Measurements from ENCODE around the gene SORBS1.
A peak's percentile ranks its signal among the peaks of the same experiment; 100 is the strongest.

SORBS1 gene

GRCh38 chr10:95430231-95430951 lies 130.8 kb downstream of the SORBS1 start:
- peak; percentile 82 for DNase-seq

DNA sequence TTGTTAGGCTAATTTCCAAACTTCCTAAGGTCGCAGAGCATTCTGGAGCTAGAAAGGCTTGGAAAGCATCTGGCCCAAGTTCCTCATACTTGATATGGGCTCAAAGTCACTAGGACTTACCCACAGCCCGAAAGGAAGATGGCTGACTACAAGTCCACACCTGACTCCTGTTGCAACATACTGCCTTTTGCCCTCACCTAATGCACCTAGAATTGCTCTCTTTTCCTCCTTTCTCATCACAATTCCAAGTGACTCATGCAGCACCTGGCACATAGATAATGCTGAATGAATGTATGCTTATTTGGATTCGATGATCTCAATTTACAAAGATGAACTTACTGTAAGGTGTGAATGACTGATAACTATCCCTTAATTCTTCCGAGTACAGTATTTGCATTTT lies 131.5 kb downstream of the SORBS1 start:
- DNase-seq: peak; percentile 61

- DNase-seq: no peak
Measured at GRCh38 chr10:95428701-95429100, 132.5 kb downstream of the SORBS1 start.

DNA sequence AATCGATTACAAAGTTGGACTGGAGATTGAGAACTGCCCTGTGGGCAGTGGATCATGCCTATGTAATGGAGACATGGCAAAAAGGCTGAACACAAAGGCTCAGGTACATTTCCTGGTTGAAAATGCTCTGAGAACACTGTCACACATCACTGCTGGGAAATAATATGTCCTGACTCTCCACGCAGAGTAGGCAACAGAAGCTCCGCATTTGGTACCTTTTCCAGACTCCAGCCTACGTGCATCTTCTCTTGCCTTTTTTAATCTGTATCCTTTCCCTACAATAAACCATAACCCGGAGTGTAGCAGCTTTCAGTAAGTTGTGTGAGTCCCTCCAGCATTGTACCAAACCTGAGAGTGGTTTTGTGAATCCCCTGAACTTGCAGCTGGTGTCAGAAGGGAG lies 134.7 kb downstream of the SORBS1 start:
- DNase-seq: no peak

DNA sequence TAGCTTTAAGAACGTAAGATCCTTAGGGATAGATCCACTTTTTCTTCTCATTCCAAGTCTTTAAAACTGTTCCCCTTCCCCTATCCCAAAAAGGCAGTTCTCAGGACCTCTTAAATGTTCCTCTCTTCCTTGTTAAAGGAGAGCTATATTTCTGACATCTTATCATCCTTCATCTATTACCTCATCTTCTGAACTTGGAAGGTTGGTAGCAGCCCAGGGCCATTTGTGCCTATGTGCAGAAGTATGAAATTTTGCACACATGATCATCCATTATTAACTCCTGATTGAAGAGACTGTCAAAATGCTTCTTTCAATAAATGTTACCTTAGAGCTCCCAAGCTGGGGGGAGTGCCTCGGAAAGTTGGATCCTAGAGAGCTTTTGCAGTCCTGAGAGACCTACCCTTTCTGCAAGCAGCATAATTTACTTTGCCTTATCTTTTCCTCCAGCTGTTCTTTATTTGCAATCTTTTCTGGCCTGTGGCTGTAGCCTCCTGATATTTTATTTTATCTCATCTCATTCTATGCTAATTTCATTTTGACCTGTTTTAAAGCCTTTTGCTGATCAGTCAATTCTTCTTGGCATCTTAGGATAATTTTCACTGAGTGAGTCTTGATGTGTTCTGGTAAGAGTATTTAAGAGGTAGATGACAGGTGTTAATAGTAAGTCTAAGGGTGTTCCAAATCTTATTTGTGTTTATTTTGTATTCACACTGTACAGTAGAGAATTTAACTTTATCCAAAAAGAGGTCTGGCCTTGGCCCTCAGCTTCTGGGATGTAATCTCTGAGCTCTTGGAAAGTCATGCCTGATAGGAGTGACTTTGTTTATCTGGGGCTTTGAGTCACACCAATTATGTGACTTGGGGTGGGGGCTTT lies 135.3 kb downstream of the SORBS1 start:
- no peak for DNase-seq

DNA sequence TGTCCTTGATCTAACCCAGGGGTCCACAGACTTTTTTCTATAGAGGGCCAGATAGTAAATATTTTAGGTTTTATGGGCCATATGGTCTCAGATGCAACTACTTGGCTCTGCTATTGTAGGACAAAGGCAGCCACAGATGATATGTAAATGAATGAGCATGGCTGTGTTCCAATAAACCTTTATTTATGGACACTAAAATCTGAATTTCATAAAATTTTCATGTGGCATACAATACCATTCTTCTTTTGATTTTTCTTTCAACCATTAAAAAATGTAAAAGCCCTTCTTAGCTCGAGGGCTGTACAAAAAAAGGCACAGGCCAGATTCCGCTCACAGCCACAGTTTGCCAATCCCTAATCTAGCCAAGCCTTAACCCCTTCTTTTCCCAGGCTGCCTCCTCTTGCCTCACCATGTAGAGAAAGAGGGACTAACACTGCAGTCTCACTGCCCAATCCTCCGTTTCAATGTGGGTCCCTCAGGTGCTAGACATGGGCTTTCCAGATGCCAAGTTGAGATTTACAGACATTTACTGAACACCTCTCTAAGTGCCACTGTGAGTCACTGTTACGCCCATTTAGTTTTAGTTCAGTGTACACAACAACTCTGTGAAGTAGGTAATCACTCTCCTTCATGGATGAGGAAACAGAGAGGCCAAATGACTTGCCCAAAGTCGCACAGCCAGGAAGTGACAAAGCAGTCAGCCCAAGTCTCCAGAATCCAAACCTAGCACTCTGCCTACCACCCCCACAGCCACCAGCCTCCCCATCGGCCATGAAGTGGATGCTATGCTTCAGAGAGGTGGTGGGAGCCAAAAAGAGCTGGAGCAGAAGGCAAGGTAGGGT lies 137.8 kb downstream of the SORBS1 start:
- peak; percentile 78 for DNase-seq

GRCh38 chr10:95422233-95422632 lies 138.9 kb downstream of the SORBS1 start:
- DNase-seq: no peak

GRCh38 chr10:95421782-95422181 lies 139.4 kb downstream of the SORBS1 start:
- no peak for DNase-seq

- no peak for DNase-seq
Measured at GRCh38 chr10:95419399-95419798, 141.8 kb downstream of the SORBS1 start.

GRCh38 chr10:95416973-95417372 lies 144.2 kb downstream of the SORBS1 start:
- DNase-seq: no peak

DNA sequence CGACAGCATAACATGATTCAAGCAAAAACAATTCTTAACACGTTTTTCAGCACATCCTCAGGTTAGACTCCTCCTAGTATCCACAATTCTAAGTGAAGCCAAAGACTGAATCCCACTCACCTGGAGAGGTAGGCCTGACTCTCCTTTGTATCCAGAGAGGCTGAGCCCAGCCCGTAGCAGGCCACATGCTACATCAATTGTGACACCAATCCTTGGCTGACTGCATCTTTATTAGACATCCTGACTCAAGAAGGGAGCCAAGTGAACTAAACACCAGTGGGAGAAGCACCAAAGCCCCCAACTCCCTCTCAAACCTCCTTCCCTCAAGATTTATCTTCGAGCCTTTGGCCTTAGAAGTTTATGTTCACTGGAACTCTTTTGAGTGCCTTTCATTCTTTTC lies 144.9 kb downstream of the SORBS1 start:
- DNase-seq: no peak

- DNase-seq: no peak
Measured at GRCh38 chr10:95415621-95416031, 145.5 kb downstream of the SORBS1 start.

DNA sequence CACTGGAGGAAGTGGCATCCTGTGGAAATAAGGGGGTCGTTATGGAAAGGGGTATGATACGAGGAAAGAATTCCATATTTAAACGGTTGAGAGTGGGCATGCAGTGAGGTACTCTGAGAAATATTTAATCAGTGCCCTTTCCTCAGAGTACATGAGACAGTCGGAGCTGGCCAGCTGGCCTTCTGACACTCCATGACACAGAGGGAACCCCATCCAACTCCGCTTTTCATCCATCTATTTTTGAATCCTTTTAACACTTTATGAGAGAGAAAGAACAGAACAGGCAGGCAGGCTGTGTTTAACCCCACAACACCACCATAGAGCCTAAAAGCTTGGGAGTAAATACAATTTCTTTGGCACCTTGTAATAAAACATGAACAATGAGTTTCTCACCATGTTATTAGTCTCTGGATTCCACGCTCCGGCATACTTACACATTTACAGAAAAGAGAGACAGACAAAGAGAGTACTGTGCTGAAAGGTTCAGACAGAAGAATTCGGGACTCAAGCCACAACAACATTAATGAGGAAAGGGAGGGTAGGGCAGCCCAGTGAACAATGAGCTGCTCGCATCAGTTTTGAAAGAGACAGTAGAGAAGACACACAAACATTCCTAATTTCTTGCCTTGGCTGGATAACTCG lies 146.2 kb downstream of the SORBS1 start:
- no peak for DNase-seq

- DNase-seq: no peak
Measured at GRCh38 chr10:95414016-95414830, 146.9 kb downstream of the SORBS1 start.

DNA sequence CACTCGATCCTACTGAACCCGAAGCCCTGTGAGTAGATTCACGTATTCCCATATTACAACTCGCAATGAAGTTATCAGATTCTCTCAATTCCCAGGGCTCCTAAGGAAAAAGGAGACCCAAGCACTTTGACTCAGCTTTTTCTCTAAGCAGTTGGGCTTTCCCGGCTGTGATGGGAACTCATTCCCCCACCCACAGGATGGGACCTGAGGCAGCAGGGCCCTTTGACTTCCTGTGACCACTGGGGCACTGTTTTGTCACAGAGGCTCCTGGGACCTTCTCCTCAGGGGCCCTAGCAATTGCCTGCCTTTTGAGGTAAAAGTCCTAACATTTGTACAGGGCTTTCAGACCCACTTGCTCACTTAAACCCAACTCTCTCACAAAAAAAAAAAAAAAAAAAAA lies 147.6 kb downstream of the SORBS1 start:
- no peak for DNase-seq

GRCh38 chr10:95411635-95412034 lies 149.5 kb downstream of the SORBS1 start:
- DNase-seq: peak; percentile 30

DNA sequence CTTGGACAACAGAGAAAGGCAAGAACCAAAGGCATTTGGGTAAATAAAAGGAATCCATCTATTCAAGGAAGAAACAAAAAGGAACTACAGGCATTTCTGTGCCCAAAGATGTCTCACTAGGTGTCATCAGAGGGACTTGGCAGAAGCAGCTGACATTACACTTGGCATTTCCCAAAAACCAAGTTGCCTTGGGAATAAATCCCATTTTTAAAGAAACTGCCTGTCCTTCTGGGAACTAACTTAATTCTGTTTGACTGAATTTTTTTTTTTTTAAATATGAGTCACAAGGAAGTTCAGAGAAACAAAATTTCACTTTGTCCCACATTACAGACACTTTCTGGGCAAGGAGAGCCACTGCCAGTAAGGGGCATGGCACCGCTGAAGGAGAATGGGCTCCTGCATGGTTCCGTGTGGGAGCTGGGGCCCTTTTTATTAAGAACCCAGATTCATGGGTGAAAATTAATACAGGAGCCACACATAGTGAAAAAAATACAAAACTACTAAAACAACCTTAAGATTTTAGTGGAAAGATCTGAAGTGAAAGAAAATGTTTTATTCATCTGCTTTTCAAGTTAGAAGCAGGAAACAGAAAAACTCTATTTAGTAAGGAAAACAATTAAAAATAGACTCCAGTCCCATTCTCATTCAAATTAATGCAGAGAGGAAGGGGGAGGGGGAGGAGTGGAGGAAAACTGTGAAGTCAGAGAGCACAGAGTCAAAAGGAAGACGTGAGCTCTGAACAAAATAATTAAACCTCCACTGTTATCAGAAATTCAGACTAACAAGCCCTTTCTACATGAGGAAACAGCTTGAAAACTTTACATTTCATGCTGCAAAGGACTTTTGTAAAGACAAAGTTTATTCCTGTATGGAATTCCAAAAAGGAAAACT lies 151.9 kb downstream of the SORBS1 start:
- DNase-seq: no peak

DNA sequence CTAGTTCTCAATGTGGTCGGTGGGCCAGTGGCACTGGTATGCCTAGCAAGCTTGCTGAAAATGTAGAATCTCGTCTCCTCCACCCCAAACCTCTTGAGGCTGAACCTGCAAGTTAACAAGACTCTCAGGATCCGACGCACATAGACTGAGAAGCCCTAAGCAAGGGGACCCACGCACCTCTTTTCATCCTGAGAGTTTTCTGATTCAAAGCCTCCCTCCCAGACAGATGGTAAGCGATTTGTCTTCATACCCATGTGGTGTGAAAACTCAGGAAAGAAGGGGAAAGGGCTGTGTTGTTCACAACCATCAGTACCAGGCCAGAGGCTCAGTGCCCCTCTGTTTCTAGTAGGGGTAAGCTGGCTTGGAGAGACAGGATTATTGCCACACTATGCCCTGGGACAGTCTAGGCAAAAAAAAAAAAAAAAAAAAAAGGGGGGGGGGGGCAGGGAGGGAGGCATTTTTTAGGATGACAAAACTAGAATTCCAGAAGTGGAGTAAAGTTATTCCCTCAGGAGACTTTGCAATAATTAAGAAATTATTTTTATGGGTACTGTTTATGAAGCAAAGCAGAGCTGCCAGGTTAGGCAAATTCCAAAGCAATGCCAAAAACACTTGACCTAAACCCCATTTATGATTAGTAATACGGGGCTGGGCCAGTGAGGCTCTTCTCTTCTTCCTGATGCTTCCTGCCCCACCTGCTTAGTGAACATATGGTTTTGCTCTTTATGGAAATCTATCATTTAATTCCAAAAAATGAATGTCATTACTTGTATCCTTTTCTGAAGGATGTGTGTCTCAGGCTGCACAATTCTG lies 152.8 kb downstream of the SORBS1 start:
- DNase-seq: no peak

- no peak for DNase-seq
Measured at GRCh38 chr10:95407546-95407945, 153.6 kb downstream of the SORBS1 start.
